HUES64 (cell line): ENCODE measurements around the gene TMEM256.
"Not testable (repeated sequence)": the region's sequence is repeated elsewhere in the genome, so short reads cannot be mapped to it uniquely, and the experiment has no call there.

ENCODE experiments used
- H3K27ac ChIP-seq: 2 replicates; pipeline ENCODE4 v1.7.0; 2013; ENCODE audit warnings: low read depth, low read length, inconsistent platforms
- H3K27me3 ChIP-seq: 2 replicates; pipeline ENCODE4 v1.6.1; 2013; ENCODE audit warnings: mild to moderate bottlenecking, low read length; ENCODE audit not compliant: insufficient read depth
- H3K36me3 ChIP-seq: 2 replicates; pipeline ENCODE4 v1.6.1; 2013; ENCODE audit warnings: mild to moderate bottlenecking, low read length; ENCODE audit not compliant: insufficient read depth
- H3K4me1 ChIP-seq: 2 replicates; pipeline ENCODE4 v1.6.1; 2013; ENCODE audit warnings: mild to moderate bottlenecking, low read length, moderate library complexity; ENCODE audit not compliant: insufficient read depth
- H3K4me3 ChIP-seq: 2 replicates; pipeline ENCODE4 v1.5.1; 2013; ENCODE audit warnings: mild to moderate bottlenecking, low read length, moderate library complexity
- H3K9ac ChIP-seq: 2 replicates; pipeline ENCODE4 v1.6.1; 2013; ENCODE audit warnings: mild to moderate bottlenecking, low read depth, low read length
- H3K9me3 ChIP-seq: 2 replicates; pipeline ENCODE4 v1.6.1; 2013; ENCODE audit warnings: low read depth, low read length; ENCODE audit not compliant: insufficient read depth
- WGBS: fragments of 150-250, 120-280 bp; methylation state at CpG from one replicate; pipeline ENCODE4 v1.1.7; 2013; ENCODE audit warnings: missing lambda C conversion rate; 5-methylcytosine and 5-hydroxymethylcytosine counted together

The TMEM256 gene

DNA sequence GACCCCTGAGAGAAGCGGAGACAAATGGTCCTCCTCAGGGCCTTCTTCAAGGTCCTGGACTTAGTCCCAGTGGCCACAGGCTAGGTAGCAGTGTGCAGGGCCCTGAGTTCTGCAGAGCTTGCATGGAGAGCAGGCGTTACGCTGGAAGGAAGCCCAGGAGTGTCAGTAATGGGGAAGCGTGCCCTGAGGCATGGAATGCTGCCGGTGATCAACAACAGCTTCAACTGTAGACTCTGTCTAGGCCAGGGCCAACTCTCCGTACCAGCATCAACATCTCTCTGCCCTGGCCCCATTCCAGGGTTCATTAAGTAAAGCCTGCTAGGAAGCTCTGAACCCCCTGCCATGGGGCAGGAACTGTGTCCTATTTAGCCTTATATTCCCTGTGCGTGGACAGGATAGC is 23.6 kb downstream of the TMEM256 start:
- Histone ChIP-seq H3K27me3 (peaks cover 42% of the 10 kb centered on the region), H3K4me1 (no peaks in the 10 kb centered on the region), H3K4me3 (peak overlapping the region; percentile 54), H3K9me3 (peaks cover 7% of the 10 kb centered on the region; the same call in 1 of the 2 replicates), H3K9ac (peak overlapping the region; percentile 39; the same call in 1 of the 2 replicates), H3K36me3 (no peaks in the 10 kb centered on the region), H3K27ac (no peak overlapping the region)
- WGBS = 79% methylated on average over 7 of the region's 7 CpGs

DNA sequence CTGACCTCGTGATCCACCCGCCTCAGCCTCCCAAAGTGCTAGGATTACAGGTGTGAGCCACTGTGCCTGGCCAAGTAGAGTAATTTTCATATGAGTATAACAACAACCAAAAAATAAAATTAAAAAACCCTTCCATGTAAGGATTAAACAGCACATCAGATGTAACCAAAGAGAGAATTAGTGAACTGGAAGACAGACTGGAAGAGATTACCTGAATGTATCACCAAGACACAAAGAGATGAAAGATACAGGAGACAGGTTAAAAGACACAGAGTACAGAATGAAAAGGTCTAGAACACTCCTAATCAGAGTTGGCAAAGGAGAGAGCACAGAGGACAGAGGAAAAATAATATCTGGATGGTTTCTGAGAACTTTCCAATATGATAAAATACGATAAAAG is 24.8 kb downstream of the TMEM256 start:
- no peaks in the 10 kb centered on the region for H3K4me1 ChIP-seq
- H3K4me3 ChIP-seq = no peak overlapping the region
- peaks cover 42% of the 10 kb centered on the region for H3K27me3 ChIP-seq
- 100% methylated on average over 2 of the region's 3 CpGs for WGBS
- H3K36me3 ChIP-seq = no peaks in the 10 kb centered on the region
- peaks cover 7% of the 10 kb centered on the region; the same call in 1 of the 2 replicates for H3K9me3 ChIP-seq
- no peak overlapping the region for H3K27ac ChIP-seq
- no peak overlapping the region for H3K9ac ChIP-seq

DNA sequence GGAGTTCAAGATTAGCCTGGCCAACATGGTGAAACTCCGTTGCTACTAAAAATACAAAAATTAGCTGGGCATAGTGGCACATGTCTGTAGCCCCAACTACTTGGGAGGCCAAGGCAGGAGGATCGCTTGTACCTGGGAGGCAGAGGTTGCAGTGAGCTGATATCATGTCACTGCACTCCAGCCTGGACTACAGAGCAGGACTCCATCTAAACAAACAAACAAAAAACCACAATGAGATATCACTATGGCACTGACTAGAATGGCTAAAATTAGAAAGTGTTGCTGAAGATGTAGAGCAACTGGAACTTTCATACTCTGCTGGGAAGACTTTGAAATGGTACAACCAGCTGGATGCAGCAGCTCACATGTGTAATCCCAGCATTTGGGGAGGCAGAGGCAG is 29.5 kb downstream of the TMEM256 start:
- no peak overlapping the region for H3K9ac ChIP-seq
- H3K36me3 ChIP-seq = no peaks in the 10 kb centered on the region
- H3K9me3 ChIP-seq = peaks cover 3% of the 10 kb centered on the region; the same call in 1 of the 2 replicates
- no peaks in the 10 kb centered on the region for H3K27me3 ChIP-seq
- no peak overlapping the region for H3K27ac ChIP-seq
- WGBS = 94% methylated on average over 2 of the region's 2 CpGs
- no peaks in the 10 kb centered on the region for H3K4me1 ChIP-seq
- no peak overlapping the region for H3K4me3 ChIP-seq

DNA sequence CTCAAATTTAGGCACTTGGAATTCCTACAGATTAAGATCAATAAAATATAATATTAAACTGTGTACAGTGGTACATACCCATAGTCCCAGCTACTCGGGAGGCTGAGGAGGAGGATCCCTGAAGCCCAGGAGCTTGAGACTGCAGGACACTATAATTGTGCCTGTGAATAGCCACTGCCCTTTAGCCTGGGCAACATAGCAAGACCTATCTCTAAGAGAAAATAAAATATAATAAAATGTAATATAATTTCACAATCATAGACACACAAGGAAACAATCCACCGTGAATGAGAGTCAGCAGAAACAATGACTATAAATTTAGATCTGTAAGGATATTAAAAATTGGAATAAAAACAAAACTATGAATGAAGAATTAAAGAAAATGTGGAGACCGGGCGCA is 33.0 kb downstream of the TMEM256 start:
- peaks cover 6% of the 10 kb centered on the region; the same call in 1 of the 2 replicates for H3K4me1 ChIP-seq
- H3K9me3 ChIP-seq = no peaks in the 10 kb centered on the region
- no peak overlapping the region for H3K4me3 ChIP-seq
- H3K27ac ChIP-seq = no peak overlapping the region
- H3K9ac ChIP-seq = no peak overlapping the region
- no peaks in the 10 kb centered on the region for H3K27me3 ChIP-seq
- WGBS = 89% methylated on average over 3 of the region's 4 CpGs
- H3K36me3 ChIP-seq = no peaks in the 10 kb centered on the region

DNA sequence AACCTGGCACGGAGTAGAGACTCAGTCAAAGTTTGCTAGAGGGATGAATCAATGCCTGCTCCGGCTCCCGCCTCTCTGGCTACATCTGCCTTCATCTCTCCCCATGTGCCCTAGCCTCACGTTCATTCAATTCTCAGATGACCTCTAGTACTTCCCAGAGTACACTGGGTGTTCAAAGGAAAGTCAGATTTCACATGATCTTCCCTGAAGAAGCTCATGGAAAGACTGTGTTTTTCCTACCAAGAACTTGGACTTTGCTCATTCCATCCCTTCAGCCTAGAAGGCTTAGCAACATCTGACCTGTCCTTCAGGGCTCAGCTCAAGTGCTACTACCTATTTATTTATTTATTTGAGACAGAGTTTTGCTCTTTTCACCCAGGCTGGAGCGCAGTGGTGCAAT is 34.1 kb downstream of the TMEM256 start:
- 87% methylated on average over 5 of the region's 5 CpGs for WGBS
- no peak overlapping the region for H3K4me3 ChIP-seq

DNA sequence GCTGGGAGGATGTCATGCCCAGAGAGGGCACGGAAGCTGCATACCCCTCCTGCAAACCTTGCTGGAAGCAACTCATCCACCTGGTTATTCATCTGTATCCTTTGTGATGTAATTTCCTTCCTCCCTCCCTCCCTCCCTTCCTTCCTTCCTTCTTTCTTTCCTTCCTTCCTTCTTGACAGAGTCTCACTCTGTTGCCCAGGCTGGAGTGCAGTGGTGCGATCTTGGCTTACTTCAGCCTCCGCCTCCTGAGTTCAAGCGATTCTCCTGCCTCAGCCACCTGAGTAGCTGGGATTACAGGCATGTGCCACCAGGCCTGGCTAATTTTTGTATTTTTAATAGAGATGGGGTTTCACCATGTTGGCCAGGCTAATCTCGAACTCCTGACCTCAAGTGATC is 35.3 kb downstream of the TMEM256 start:
- WGBS = 88% methylated on average over 5 of the region's 5 CpGs
- H3K27ac ChIP-seq, H3K4me3 ChIP-seq, H3K9ac ChIP-seq, H3K4me1 ChIP-seq, H3K36me3 ChIP-seq, H3K9me3 ChIP-seq, H3K27me3 ChIP-seq: not testable (repeated sequence)

More for the DNA sequence above, 34.1 kb downstream of the TMEM256 start:
- Histone ChIP-seq H3K36me3 (no peaks in the 10 kb centered on the region), H3K27me3 (no peaks in the 10 kb centered on the region), H3K9me3 (no peaks in the 10 kb centered on the region), H3K27ac (no peak overlapping the region), H3K4me1 (peaks cover 6% of the 10 kb centered on the region; the same call in 1 of the 2 replicates), H3K9ac (no peak overlapping the region)

DNA sequence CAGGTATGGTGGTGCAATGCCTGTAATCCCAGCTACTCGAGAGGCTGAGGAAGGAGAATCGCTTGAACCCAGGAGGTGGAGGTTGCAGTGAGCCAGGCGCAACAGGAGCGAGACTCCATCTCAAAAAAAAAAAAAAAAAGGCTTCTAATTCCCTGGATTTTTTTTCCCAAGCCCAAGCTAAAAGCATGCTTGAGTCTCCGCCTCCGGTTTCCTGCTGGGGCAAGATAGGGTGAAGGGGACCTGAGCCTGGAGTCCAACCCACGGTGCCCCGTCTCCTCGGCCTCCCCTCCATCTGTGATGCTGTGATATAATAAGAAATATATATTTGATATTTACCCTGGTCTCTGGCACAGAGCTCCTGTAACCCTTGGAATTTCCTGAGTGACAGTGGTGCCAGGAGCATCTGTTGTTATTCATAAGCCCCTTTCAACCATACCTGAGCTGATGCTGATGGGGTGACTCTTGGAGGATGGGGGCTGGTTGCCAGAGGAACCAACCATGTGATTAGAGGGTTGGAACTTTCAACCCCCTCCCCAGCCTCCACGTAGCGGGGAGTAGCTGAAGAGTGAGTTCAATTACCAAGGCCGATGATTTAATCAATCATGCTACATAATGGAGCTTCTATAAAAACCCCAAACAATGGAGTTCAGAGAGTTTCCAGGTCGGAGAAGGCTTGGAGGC is 35.8 kb downstream of the TMEM256 start:
- 71% methylated on average over 10 of the region's 13 CpGs for WGBS
- Histone ChIP-seq H3K9me3 (no peaks in the 10 kb centered on the region), H3K4me1 (peaks cover 6% of the 10 kb centered on the region; the same call in 1 of the 2 replicates), H3K4me3 (no peak overlapping the region), H3K27ac (no peak overlapping the region), H3K36me3 (no peaks in the 10 kb centered on the region), H3K27me3 (no peaks in the 10 kb centered on the region), H3K9ac (no peak overlapping the region)

DNA sequence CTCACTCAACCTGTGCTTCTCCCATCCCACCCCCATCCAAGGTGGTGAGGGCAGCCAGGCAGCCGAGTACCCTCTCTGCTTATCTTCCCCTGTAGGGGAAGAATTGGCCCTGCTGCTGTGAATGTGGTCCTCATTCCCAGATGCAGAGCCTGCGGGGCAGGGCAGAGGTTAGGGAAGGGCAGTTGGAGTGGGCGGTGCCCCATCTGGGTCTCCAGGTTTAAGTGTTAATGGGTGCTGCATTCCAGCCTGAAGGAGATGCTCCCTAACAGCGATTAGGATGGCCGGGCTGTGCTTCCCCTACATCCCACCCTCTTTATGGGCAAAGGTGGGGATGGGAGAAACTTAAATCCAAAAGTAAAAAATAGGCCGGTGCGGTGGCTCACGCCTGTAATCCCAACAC is 36.8 kb downstream of the TMEM256 start:
- Histone ChIP-seq H3K27ac (no peak overlapping the region), H3K4me1 (peaks cover 6% of the 10 kb centered on the region; the same call in 1 of the 2 replicates), H3K9me3 (no peaks in the 10 kb centered on the region), H3K27me3 (no peaks in the 10 kb centered on the region), H3K36me3 (no peaks in the 10 kb centered on the region), H3K4me3 (no peak overlapping the region), H3K9ac (no peak overlapping the region)
- WGBS = 70% methylated on average over 6 of the region's 8 CpGs

DNA sequence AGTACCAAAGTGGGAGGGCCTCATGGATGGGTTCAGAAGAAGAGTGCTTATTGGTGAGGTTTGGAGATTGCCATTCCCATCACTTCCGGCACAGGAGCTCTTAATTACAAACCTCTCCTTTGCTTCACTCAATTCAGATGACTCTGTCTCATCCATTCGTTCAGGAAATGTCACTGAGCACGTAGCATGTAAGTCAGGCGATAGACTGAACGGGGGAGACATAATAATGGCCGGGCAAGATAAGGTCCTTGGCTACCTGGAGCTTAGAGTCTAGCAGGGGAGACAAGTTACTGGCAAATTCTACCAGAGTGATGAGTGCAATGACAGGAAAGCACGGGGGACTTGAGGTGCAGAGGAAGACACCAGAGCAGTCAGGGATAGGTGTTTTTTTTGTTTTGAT is 37.9 kb downstream of the TMEM256 start:
- H3K4me3 ChIP-seq = not testable (repeated sequence)
- WGBS = 95% methylated on average over 6 of the region's 7 CpGs

DNA sequence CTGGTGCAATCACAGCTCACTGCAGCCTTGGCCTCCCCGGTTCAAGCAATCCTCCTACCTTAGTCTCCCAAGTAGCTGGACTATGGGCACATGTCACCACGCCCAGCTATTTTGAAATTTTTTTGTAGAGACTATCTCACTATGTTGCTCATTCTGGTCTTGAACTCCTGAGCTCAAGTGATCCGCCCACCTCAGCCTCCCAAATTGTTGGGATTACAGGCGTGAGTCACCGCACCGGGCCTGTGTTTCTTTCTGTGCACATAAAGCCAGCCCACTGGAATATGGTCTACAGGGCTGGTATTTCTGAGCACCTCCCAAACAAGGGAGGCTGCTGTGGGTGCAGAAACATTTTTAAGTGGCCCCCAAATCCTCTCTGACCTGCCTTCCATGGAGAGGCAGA is 40.6 kb downstream of the TMEM256 start:
- Histone ChIP-seq H3K4me1 (peaks cover 4% of the 10 kb centered on the region; the same call in 1 of the 2 replicates), H3K9me3 (no peaks in the 10 kb centered on the region), H3K27ac (no peak overlapping the region), H3K27me3 (no peaks in the 10 kb centered on the region), H3K4me3 (no peak overlapping the region), H3K36me3 (no peaks in the 10 kb centered on the region), H3K9ac (no peak overlapping the region)
- WGBS = 92% methylated on average over 6 of the region's 6 CpGs

More for the DNA sequence above, 37.9 kb downstream of the TMEM256 start:
- not testable (repeated sequence) for H3K36me3 ChIP-seq, H3K27ac ChIP-seq, H3K9ac ChIP-seq, H3K9me3 ChIP-seq, H3K27me3 ChIP-seq, H3K4me1 ChIP-seq

DNA sequence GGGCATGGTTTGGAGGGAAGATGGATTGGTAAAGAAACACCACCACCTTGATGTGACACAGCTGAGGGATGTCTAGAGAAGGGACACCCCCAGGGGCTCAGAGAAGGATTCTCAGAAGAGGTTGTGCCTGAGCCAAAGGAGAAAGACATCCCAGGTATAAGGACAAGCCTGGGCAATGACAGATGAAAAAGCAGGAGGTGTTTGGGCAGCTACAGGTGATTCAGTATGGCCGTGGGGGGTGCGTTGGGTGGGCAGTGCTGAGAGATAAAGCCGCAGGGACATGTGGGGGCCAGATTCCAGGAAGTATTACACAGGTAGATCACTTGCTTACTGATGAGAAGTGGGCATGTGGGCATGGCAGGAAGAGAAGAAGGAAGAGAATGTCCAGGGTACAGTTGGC is 42.0 kb downstream of the TMEM256 start:
- Histone ChIP-seq H3K9ac (no peak overlapping the region), H3K36me3 (no peaks in the 10 kb centered on the region), H3K9me3 (no peaks in the 10 kb centered on the region), H3K4me3 (no peak overlapping the region), H3K27ac (no peak overlapping the region), H3K27me3 (no peaks in the 10 kb centered on the region), H3K4me1 (no peaks in the 10 kb centered on the region; the same call in 1 of the 2 replicates)
- 85% methylated on average over 3 of the region's 3 CpGs for WGBS

DNA sequence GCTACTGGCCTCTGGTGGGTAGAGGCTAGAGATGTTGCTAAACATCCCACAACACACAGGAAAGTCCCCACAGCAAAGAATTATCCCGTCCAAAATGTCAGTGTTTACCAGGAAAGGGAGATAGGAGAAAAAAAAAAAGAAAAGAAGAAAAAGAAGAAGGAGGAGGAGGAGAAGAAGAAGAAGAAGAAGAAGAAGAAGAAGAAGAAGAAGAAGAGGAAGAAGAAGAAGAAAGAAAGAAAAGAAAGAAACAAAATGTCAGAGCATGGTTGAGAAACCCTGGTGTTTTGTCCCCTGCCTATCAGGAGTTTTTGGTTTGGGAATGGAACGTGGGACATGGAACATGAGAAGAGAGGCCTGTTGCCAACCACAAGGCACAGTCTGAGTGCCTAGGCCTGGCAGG is 46.5 kb downstream of the TMEM256 start:
- no peak overlapping the region for H3K27ac ChIP-seq
- 86% methylated on average over 2 of the region's 2 CpGs for WGBS
- no peaks in the 10 kb centered on the region for H3K9me3 ChIP-seq
- H3K4me3 ChIP-seq = no peak overlapping the region
- H3K27me3 ChIP-seq = no peaks in the 10 kb centered on the region
- peaks cover 3% of the 10 kb centered on the region; the same call in 1 of the 2 replicates for H3K4me1 ChIP-seq
- H3K9ac ChIP-seq = no peak overlapping the region
- H3K36me3 ChIP-seq = no peaks in the 10 kb centered on the region
